Measurements from ENCODE around the gene MGP.

GRCh38 chr12:14846042-14846587 is 39.5 kb downstream of the MGP start:
- no peak for TF ChIP-seq POLR2A (IDR thresholded peaks at IDR 0.05)
- TF ChIP-seq, protein P1, sequence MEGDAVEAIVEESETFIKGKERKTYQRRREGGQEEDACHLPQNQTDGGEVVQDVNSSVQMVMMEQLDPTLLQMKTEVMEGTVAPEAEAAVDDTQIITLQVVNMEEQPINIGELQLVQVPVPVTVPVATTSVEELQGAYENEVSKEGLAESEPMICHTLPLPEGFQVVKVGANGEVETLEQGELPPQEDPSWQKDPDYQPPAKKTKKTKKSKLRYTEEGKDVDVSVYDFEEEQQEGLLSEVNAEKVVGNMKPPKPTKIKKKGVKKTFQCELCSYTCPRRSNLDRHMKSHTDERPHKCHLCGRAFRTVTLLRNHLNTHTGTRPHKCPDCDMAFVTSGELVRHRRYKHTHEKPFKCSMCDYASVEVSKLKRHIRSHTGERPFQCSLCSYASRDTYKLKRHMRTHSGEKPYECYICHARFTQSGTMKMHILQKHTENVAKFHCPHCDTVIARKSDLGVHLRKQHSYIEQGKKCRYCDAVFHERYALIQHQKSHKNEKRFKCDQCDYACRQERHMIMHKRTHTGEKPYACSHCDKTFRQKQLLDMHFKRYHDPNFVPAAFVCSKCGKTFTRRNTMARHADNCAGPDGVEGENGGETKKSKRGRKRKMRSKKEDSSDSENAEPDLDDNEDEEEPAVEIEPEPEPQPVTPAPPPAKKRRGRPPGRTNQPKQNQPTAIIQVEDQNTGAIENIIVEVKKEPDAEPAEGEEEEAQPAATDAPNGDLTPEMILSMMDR (IDR thresholded peaks at IDR 0.05): no peak
